ENCODE measurements around the gene SORCS2.

The SORCS2 gene

DNA sequence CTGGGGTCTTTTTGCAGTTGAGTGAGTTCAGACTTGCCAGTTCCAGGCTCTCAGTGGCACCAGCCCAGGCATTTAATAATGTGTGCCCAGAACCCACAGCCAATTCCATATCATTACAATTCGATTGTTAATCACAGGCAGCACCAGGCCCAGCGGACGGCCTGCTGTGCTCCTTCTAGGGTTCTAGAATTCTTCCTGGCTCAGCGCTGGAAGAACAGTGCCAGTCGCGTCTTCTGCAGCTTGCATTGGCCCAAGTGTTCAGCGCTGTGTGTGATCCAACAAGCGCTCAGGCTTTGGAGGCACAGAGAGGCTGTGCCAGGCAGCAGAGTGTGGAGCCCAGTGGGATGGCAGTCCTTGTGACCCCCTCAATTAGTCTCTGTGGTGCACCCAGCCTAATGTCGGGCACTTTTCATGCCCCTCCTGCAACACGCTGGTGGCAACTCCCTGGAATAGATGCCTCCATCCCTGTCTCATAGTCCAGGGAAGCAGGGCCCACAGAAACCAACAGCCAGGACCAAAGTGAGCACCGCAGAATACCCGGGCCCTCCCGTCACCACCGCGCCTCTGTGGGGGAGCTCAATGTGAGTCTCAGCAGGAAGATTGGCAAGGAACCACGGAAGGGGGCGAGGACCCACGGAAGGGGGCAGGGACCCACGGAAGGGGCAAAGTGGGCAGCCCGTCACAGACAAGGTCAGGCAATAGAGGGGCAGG, 554.2 kb downstream of the SORCS2 start:
- no peak for DNase-seq

DNA sequence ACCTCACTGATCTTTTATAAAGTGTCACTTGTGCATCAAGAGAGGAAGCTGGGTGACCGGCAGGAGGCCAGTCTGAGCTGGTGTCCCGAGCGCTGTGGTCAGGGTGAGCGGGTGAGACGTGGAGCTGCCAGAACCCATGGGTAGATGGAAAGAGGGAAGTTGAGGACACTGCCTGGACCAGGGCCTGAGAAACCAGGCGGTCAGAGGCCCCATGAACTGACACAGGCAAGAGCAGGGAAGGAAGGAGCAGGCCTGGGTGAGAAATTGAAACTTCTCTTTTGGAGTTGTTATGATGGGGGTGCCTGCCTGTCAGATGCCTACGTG, 554.7 kb downstream of the SORCS2 start:
- no peak for DNase-seq

DNA sequence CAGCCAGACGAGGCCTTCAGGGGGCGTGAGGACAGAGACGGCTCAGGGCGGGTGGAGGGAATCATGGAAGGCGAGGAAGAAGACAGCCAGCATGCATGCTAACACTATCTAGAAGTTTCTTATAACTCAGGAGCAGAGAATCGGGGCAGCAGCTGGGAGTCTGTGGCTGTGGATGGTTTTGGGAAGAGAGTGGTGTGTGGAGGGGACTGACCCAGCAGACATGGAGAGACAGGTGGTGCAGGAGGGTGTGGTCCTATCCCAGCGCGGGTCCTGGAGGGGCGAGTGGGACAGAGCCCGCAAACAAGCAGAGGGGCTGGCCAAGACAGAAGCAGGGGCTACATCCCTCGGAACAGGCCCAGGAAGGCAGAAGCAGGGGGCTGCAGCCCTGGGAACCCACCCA, 555.2 kb downstream of the SORCS2 start:
- no peak for DNase-seq

DNA sequence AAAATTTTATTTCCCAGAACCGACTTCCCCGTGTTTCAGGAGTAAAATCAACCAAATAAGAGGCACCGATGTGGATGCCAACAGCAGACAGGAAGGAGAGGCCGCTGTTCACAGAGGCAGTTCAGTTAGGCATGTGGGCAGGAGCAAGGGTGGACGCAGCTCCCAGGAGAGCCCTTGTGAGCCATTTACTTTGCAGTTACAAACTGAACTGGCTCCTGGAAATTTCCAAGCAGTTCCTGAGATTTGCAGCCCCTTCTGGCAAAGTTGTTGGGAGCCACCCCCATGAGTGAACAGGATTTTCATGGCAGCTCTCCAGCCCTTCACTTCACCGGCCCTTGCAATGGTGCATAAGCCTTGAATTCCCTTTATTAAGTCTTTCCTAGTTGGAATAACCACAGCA, 558.2 kb downstream of the SORCS2 start:
- DNase-seq, result no peak

- no peak for DNase-seq
Measured at GRCh38 chr4:7750972-7751371, 558.6 kb downstream of the SORCS2 start.

DNA sequence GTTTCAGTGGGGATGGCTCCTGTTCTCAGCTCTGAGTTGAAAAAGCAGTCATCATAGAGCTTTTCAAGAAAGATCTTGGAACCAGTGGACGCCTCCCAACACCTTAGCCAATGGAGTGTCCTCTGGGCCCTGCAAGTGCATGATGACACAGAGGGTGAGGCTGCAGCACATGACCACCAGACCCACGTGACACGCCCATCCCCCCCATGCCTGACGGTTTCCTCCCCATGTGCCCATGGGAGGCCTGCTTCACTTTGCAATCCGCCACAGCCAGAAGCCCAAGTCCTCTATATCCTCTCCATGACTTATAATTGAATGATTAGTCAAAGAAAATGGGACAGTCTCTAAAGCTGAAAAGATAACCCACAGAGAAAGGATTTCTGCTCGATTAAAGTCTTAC, 560.3 kb downstream of the SORCS2 start:
- DNase-seq, result no peak

DNA sequence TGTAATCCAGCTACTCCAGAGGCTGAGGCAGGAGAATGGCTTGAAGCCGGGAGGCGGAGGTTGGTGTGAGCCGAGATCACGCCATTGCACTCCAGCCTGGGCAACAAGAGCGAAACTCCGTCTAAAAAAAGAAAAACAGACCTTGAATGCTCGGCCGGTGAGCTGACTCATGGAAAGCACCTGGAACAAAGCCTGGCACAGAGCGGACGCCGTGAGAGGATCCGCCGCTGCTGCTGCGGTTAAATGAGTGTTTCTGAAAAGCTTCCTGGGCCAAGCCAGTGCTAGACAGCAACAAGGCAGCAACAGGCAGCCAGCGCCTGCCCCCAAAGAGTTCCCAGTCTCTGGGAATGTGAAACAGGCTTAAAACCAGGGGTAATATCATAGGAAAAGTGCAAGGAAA, 560.9 kb downstream of the SORCS2 start:
- no peak for DNase-seq

DNA sequence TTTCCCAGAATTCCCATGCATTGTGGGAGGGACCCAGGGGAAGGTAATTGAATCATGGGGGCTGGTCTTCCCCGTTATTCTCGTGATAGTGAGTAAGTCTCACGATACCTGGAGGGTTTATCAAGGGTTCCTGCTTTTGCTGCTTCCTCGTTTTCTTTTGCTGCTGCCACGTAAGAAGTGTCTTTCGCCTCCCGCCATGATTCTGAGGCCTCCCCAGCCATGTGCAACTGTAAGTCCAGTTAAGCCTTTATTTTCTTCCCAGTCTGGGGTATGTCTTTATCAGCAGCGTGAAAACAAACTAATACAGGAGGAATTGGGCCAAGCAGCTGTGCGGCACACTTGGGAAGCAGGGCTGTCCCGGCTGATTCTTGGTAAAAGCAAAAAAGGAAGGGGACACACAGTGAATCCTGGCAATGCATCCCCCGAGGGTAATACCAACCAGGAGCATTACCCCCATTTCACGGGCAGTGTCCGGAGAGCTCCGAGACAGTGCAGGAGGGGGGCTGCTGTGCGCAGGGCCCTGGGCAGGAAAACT, 561.7 kb downstream of the SORCS2 start:
- DNase-seq, result no peak

DNA sequence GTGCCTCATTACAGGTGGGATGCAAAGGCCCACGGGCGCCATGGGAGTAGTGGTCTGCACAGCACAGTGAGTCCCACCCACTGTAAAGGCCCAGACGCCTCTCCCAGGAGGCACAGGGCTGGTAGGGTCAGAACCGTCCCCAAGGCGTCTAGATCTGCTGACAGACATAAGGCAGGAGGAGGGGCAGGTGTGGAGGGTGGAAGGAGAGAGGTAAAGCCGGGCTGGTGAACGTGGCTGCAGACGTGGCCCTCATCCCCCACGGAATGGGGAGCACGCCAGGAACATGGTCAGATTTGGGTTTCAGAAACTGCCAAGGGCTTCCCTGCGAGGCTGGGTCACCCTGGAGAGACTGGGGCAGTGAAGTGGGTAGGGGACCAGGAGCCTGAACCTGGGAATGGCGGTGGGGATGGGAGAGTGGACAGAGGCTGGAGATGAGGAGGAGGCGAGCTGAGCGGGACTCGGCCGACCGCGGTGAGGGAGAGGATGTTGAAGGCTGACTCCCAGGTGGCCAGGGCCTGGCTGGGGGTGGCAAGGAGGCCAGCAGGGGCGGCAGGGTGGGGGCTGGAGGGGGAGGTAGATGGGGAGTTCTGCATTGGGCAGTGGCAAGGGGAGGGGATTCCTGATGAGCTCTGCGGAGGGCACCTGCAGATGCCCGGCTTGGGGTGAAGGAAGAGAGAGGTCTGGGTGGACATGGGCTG, 562.4 kb downstream of the SORCS2 start:
- no peak for DNase-seq

- DNase-seq, result no peak
Measured at GRCh38 chr4:7755561-7755960, 563.2 kb downstream of the SORCS2 start.

- no peak for DNase-seq
Measured at GRCh38 chr4:7756071-7756470, 563.7 kb downstream of the SORCS2 start.

DNA sequence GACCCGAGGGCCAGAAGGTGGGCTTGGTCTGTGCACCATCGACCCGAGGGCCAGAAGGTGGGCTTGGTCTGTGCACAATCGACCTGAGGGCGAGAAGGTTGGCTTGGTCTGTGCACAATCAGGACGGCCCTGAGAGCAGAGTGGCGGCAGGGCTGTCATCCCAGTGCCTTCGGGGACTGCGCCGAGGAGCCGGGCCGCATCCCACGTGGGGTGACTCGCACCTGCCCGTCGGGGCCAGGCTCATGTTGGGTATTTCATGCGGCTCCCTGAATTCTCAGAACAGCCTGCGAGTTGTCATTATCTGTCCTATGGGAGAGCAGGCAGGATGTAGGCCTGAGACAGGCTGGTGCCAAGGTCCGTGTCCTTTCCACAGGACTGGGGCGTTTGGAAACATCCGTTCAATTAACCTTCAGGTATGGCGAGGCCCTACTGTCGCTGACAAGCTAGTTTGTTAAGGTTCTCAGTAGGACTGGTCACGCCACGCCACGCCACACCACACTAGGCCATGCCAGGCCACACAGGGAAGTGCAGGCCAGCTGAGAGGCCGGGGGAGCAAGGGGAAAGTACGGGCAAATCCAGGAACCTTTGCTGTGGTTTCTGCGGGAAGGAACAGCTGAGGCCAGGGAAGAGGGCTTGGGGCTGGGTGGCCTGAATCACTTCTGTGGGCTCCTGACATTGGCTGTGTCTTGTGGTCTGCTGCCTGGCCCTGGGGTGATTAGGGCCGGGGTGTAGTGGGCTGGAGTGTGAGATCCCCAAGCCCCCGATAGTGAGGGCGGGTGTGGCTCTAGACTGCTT, 564.4 kb downstream of the SORCS2 start:
- no peak for DNase-seq

- DNase-seq, result no peak
Measured at GRCh38 chr4:7757501-7758471, 565.4 kb downstream of the SORCS2 start.

DNA sequence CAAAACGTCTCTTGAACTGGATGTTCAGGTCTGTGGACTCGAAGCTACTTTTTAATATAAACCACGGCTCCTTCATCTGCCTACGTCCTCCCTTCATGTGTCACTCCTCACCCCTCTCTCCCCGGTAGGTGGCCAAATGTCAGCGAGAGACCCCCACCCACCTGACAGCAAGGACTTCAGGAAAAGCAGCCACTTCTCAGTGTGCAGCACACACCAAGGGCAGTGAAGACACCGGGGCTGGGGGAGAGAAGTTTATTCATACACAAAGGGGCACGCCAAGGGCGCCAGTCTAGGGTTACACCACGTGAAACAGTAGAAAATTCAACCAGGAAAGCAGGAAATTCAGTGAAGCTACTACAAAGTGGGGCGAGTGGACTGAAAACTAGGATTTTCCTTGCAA, 566.1 kb downstream of the SORCS2 start:
- no peak for DNase-seq

GRCh38 chr4:7759216-7759615, 566.9 kb downstream of the SORCS2 start:
- no peak for DNase-seq

DNA sequence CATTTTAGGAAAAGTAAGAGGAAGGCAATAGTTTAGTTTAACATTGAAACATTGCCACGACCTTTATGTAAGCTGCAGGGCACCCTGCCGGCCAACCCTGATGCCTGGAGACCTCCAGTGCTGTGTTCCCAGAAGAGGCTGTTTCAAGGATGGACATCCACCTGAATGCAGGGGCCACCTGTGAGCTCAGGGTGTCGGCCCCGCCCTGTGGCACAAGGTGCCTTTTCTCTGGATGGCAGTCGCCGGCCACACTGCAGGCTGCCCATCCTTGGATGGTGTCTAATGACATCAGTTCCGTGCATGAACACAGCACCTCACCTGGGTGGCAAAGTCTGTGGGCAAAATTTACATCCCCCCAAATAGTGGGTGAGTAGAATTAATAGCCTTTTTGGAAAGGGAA, 567.3 kb downstream of the SORCS2 start:
- no peak for DNase-seq

DNA sequence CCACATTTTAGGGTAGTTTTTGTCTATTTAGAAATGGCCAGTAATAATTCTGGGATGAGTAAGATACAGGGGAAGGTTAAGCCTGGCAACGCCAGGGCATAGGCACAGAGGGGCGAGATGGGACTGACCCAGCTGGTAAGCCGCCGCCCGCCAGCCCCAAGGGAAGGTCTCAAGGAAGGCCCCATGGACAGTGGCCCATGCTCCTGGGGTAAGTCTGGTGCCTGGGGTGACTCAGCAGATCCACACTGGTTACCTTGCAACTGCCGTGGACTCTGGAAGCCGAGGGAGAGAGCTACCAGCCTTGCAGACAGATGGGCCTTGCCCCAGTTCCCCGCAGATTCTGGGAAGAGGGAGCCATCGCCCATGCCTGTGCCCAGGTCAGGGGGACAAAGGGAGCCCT, 567.9 kb downstream of the SORCS2 start:
- no peak for DNase-seq

DNA sequence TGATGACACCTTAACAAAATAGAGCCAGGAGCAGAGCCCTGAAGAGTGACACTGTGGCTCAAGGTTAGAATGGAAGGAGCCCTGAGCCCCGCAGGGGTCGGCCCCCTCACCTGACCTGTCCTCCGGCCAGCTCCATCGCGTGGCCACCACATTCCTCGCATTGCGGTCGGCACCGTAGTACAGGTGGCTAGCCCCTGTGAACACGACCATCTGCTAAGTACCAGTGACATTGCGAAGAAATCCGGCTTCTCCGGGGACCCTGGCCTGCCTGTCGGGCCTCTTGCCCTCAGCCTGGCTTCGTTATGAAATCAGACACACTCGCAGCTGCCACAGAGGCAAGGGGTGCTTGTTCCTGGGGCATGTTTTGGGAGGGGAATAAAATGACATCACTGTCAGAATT, 568.4 kb downstream of the SORCS2 start:
- DNase-seq, result no peak

DNA sequence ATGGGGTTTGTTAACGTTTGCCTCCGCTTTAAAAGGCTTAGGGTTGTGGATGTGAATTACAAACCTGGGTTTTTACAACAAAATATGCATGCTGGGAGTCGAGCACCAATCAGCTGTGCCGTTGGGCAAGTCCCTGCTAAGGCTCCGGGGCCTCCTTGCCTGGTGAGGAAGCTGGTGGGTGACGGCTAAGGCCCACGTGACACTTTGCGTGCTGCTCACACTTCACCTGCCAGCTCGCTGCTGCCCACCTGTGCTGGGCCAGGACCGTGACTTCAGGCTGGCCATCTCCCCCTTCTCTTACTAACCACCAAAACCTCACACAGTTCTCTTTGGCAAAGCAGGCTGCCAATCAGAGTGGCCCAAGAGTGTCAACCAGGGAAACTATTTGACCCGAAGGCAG, 569.0 kb downstream of the SORCS2 start:
- DNase-seq, result no peak

DNA sequence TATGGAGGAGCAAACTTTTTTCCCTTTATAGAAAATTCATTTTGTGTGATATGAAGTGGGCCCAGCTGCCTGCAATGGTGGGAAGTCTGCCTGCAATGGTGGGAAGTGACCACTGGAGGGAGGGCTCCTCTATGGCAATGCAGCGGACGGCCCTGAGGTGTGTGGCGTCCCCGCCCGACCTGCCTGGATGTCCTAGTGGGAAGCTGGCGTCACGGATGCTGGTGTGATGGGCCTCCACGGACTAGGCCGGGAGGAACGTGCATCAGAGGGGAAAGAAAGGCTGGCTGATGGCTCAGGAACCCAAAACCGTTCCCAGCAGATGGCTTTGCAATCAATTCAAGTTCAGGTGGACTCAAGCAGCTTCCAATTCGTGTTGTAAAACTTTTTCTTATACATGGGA, 569.4 kb downstream of the SORCS2 start:
- DNase-seq, result no peak

GRCh38 chr4:7762376-7763030, 570.2 kb downstream of the SORCS2 start:
- DNase-seq, result no peak

DNA sequence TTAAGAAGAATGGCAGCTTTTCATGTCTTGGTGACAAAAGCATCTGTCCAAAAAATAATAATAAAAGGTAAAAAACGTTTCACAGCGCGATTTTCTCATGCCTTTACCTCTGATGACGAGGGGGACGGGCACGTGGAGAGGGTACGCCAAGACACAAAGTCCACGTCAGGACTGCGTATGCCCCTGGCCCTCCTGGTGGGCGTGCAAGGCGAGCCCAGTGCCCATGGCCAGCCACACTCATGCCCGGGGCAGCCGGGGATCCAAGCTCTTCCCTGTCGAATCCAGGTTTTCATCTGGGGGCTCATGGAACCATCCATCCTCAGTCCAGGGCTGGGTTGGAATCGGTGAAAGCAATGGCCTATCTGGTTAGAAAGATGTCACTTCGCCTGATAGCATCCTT, 570.8 kb downstream of the SORCS2 start:
- DNase-seq, result no peak

All from NK-92 treated with Interleukin-12 subunit alpha and Interleukin-12 subunit beta, amount 100 ng/mL, for 24 hours (cell line).